Measurements from ENCODE around the gene RRAS2.

- TF ChIP-seq EZH2 (IDR thresholded peaks at IDR 0.05; ENCODE audit: borderline replicate concordance): no peak
- TF ChIP-seq CTCF (IDR thresholded peaks at IDR 0.05; ENCODE audit: poor library complexity): no peak
- no peak for TF ChIP-seq EZH2phosphoT487 (IDR thresholded peaks at IDR 0.05; ENCODE audit: low read depth, severe bottlenecking, unreplicated experiment)
Measured at GRCh38 chr11:14393129-14393528, 34.1 kb upstream of the RRAS2 start.

Measured in hepatocyte (in vitro differentiated cells).